K562 (cell line): ENCODE results near the gene SLC6A16. TPM values are rescaled to one million over a fixed set of nuclear protein-coding genes. Genes with fewer than 3 reads are reported as not detected.

Source experiments
- BRD9 ChIP-seq: fragments of 450-650 bp; IDR thresholded peaks from 2 replicates; pipeline ENCODE4 v1.6.1; 2018; ENCODE audit warnings: low read depth; ENCODE audit not compliant: partially characterized antibody
- CBFA2T3 ChIP-seq: fragments of 450-650 bp; IDR thresholded peaks from 2 replicates; pipeline ENCODE4 v1.6.1; 2017
- CEBPG ChIP-seq, 3 experiments: fragments of 200-800 bp in 1 of 3; sonication (Bioruptor generic) in 1 of 3; sonication (generic) in 1 of 3; formaldehyde crosslinking in 1 of 3; IDR thresholded peaks in 2 of 3; conservative IDR thresholded peaks in 1 of 3; 2 replicates each; pipeline versions ENCODE4 v1.6.1 to v1.8.0; 2016 to 2022; ENCODE audit warnings: missing compliant biosample characterization in 2 of 3, missing genetic modification characterization in 2 of 3, mild to moderate bottlenecking in 1 of 3, missing genetic modification reagents in 1 of 3
- FOXJ2 ChIP-seq: fragments of 200-800 bp; sonication (Bioruptor generic); IDR thresholded peaks from 2 replicates; pipeline ENCODE4 v1.6.1; 2016; ENCODE audit warnings: missing genetic modification characterization, missing compliant biosample characterization
- MTA1 ChIP-seq: fragments of 450-650 bp; IDR thresholded peaks from 2 replicates; pipeline ENCODE4 v1.6.1; 2017; ENCODE audit warnings: borderline replicate concordance
- NR2C1 ChIP-seq, 2 experiments: fragments of 450-650 bp; IDR thresholded peaks; 2 replicates each; pipeline ENCODE4 v1.6.1; 2017; ENCODE audit warnings: mild to moderate bottlenecking in 2 of 2, antibody characterized with exemption in 1 of 2, inconsistent platforms in 1 of 2, missing compliant biosample characterization in 1 of 2, missing genetic modification characterization in 1 of 2
- RERE ChIP-seq: sonication (generic); formaldehyde crosslinking; IDR thresholded peaks from 2 replicates; pipeline ENCODE4 v1.8.0; 2023; ENCODE audit warnings: missing genetic modification reagents, mild to moderate bottlenecking, borderline replicate concordance
- RHOXF2B ChIP-seq: fragments of 250-450 bp; sonication (Bioruptor Pico); conservative IDR thresholded peaks from 2 replicates; pipeline ENCODE4 v1.5.1; 2021
- SREBF1 ChIP-seq: fragments of 150-350 bp; IDR thresholded peaks from 2 replicates; pipeline ENCODE4 v1.6.1; 2014; ENCODE audit warnings: antibody characterized with exemption, low read depth, low read length, borderline replicate concordance
- VEZF1 ChIP-seq: fragments of 200-800 bp; sonication (Bioruptor generic); IDR thresholded peaks from 2 replicates; pipeline ENCODE4 v1.6.1; 2017; ENCODE audit warnings: missing genetic modification characterization, missing compliant biosample characterization
- ZBTB34 ChIP-seq: fragments of 250-450 bp; sonication (Bioruptor Pico); IDR thresholded peaks from 2 replicates; pipeline ENCODE4 v1.8.0; 2021; ENCODE audit warnings: mild to moderate bottlenecking, moderate library complexity
- ZNF165 ChIP-seq: fragments of 250-450 bp; sonication (Bioruptor Pico); IDR thresholded peaks from 2 replicates; pipeline ENCODE4 v1.4.0; 2020; ENCODE audit warnings: borderline replicate concordance
- ZNF740 ChIP-seq, 3 experiments: fragments of 200-800 bp in 1 of 3; sonication (Bioruptor generic) in 1 of 3; sonication (generic) in 1 of 3; formaldehyde crosslinking in 1 of 3; IDR thresholded peaks; 2 replicates each; pipeline versions ENCODE4 v1.6.1 to v1.8.0; 2016 to 2022; ENCODE audit warnings: mild to moderate bottlenecking in 2 of 3, missing compliant biosample characterization in 2 of 3, missing genetic modification characterization in 2 of 3, missing genetic modification reagents in 1 of 3
- ZSCAN29 ChIP-seq: fragments of 450-650 bp; IDR thresholded peaks from 2 replicates; pipeline ENCODE4 v1.6.1; 2017
- polyA plus RNA-seq, 8 experiments: library from polyadenylated mRNA; depleted of rRNA in 4 of 8; stranded (reverse) in 5 of 8; unstranded in 3 of 8; fragments of >200 nt; fragmentation: Nextera tagmentation in 2 of 8; fragmentation: Illumina TruSeq in 1 of 8; extraction: Ambion mirVana in 2 of 8; extraction: Trizol in 1 of 8; gene quantifications; 2 replicates each; pipeline versions ENCODE4 v1.2.1 to v1.2.3, GENCODE V29; 2011 to 2014; ENCODE audit warnings: inconsistent platforms in 1 of 8, missing spikeins in 1 of 8
- total RNA-seq, 7 experiments: library from RNA; depleted of rRNA in 6 of 7; stranded (reverse); fragments of >200 nt in 6 of 7; fragmentation: Illumina TruSeq in 2 of 7; extraction: Trizol in 2 of 7; gene quantifications; 2 replicates each; pipeline versions ENCODE4 v1.2.1 to v1.2.3, GENCODE V29; 2011 to 2021; ENCODE audit warnings: low replicate concordance in 1 of 7

Gene SLC6A16
- total and polyA plus RNA-seq, 9 of the 15 experiments (the other 6 are each of a cell fraction or from before 2014, with no cell fraction given): 0.05 to 0.95 (median 0.36) TPM

GRCh38 chr19:49364083-49364737, 39.2 kb upstream of the SLC6A16 start (continued):
- TF ChIP-seq ZBTB34: no peak
- TF ChIP-seq SREBF1: no peak
- TF ChIP-seq ZSCAN29: no peak
- no peak for TF ChIP-seq ZNF165 (CRISPR knock-in tag)
- 0 out of 2 replicates have a peak, but pooled peaks have one; percentile 7 for TF ChIP-seq MTA1
- TF ChIP-seq RHOXF2B (CRISPR knock-in tag): no peak
- TF ChIP-seq CBFA2T3: peak; percentile 17; the same call in 1 of the 2 replicates
- peak; percentile 35; the same call in 1 of the 2 replicates for TF ChIP-seq VEZF1 (CRISPR knock-in tag)
- 0 out of 2 replicates have a peak, but pooled peaks have one; percentile 30 for TF ChIP-seq FOXJ2 (tag)
- TF ChIP-seq CEBPG (CRISPR knock-in tag; IDR thresholded peaks at IDR 0.05): peak; percentile 36; the same call in 1 of the 2 replicates
- TF ChIP-seq CEBPG (tag; conservative IDR thresholded peaks at IDR 0.05 in 1 of 2, IDR thresholded peaks at IDR 0.05 in 1 of 2): peak; percentile 79 to 88
- TF ChIP-seq ZNF740 (CRISPR knock-in tag; IDR thresholded peaks at IDR 0.05): no peak
- no peak for TF ChIP-seq ZNF740 (tag; IDR thresholded peaks at IDR 0.05)
- no peak for TF ChIP-seq RERE (CRISPR knock-in tag)
- no peak for TF ChIP-seq NR2C1 (IDR thresholded peaks at IDR 0.05)
- TF ChIP-seq NR2C1 (tag; IDR thresholded peaks at IDR 0.05): no peak
- peak; percentile 19 for TF ChIP-seq BRD9
